Peyer's patch (tissue), 4 donors: ENCODE results near the gene EML1. TPM values are rescaled to one million over a fixed set of nuclear protein-coding genes. Genes with fewer than 3 reads are reported as not detected.

Experiments used
- DNase-seq, 3 donors: peaks; one replicate each; pipeline ENCODE4 v3.0.0-alpha.2; 2017 to 2019
- H3K27ac ChIP-seq, 4 donors: fragments of 200-600 bp; sonication (generic); one replicate each; pipeline ENCODE4 v1.5.1; 2016 to 2019
- H3K27me3 ChIP-seq, 2 donors: fragments of 200-600 bp; sonication (generic); one replicate each; pipeline ENCODE4 v1.5.1; 2019
- H3K36me3 ChIP-seq, 3 donors: fragments of 200-600 bp; sonication (generic); one replicate each; pipeline ENCODE4 v1.5.1; 2016 to 2019
- H3K4me1 ChIP-seq, 4 donors: fragments of 200-600 bp; sonication (generic); one replicate each; pipeline ENCODE4 v1.5.1; 2016 to 2019
- H3K4me3 ChIP-seq, 4 donors: fragments of 200-600 bp; sonication (generic); 1 replicate in 3 of 4; 2 replicates in 1 of 4; pipeline ENCODE4 v1.5.1; 2016 to 2019; ENCODE audit warnings: mild to moderate bottlenecking in 1 of 4
- H3K9me3 ChIP-seq, 4 donors: fragments of 200-600 bp; sonication (generic); one replicate each; pipeline ENCODE4 v1.5.1; 2016 to 2019; ENCODE audit warnings: mild to moderate bottlenecking in 1 of 4
- POLR2A ChIP-seq, 2 donors: fragments of 450-650 bp; IDR thresholded peaks; one replicate each; pipeline ENCODE4 v1.5.1; 2017; ENCODE audit warnings: antibody characterized with exemption in 2 of 2, mild to moderate bottlenecking in 2 of 2, moderate library complexity in 2 of 2
- total RNA-seq, 4 donors: library from RNA; depleted of rRNA; stranded (reverse); fragments of >200 nt; gene quantifications; one replicate each; pipeline ENCODE4 v1.1.0, GENCODE V29; 2016
- TF ChIP-seq, protein P1 (sequence below), 6 experiments: fragments of 450-650 bp in 4 of 6; fragments of 200-600 bp in 2 of 6; sonication (generic) in 1 of 6; IDR thresholded peaks; one replicate each; pipeline ENCODE4 v1.5.1; 2017 to 2019; ENCODE audit warnings: antibody characterized with exemption in 6 of 6, mild to moderate bottlenecking in 3 of 6, moderate library complexity in 1 of 6

The EML1 gene, protein sequence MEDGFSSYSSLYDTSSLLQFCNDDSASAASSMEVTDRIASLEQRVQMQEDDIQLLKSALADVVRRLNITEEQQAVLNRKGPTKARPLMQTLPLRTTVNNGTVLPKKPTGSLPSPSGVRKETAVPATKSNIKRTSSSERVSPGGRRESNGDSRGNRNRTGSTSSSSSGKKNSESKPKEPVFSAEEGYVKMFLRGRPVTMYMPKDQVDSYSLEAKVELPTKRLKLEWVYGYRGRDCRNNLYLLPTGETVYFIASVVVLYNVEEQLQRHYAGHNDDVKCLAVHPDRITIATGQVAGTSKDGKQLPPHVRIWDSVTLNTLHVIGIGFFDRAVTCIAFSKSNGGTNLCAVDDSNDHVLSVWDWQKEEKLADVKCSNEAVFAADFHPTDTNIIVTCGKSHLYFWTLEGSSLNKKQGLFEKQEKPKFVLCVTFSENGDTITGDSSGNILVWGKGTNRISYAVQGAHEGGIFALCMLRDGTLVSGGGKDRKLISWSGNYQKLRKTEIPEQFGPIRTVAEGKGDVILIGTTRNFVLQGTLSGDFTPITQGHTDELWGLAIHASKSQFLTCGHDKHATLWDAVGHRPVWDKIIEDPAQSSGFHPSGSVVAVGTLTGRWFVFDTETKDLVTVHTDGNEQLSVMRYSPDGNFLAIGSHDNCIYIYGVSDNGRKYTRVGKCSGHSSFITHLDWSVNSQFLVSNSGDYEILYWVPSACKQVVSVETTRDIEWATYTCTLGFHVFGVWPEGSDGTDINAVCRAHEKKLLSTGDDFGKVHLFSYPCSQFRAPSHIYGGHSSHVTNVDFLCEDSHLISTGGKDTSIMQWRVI
- 10 to 100 TPM; 12.3 to 32.2 (median 18.9) TPM for total RNA-seq

DNA sequence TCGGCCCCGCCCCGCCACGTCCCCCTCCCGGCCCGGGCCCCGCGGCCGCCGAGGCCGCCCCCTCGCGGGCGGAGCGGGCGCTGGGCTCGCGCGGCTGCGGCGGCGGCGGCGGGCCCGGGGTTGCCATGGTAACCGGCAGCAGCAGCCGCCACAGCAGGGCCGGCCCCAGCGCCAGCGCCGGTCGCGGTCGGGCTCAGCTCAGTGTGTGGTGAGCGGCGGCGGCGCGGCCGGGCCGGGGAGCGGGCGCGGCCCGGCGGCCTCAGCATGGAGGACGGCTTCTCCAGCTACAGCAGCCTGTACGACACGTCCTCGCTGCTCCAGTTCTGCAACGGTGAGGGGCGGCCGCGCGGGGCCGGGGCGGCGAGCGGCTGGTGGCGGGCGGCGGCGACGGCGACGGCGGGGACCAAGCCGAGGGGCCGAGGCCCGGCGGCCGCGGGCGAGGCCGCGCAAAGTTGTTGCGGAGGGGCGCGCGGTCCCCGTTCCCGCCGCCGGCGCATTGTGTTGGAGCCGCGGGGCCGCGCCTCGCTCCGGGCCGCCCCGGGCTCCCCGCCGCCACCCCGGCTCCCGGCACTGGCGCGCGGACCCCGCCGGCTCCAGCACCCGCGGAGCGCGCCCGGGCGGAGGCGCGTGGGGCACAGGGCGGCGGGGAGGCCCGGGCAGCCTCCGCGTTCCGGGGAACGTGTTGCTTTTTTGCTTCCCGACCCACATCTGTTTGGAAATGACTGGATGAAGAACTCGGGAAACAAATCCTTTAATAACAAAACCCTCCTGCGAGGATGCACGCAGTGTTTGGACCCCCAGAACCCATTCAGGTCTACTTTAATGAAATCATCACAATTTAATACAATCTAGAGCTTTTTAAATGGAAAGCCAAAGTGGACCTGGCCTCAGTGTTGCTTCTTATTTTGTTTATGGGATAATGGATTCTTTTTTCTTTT, at the start of gene EML1:
EML1 (plus strand) TSS at position 201 of the 938 bp plus-strand sequence; CDS start at position 265, 64 bp downstream.
- TF ChIP-seq POLR2A (IDR thresholded peaks at IDR 0.05): no peak
- TF ChIP-seq, protein P1, sequence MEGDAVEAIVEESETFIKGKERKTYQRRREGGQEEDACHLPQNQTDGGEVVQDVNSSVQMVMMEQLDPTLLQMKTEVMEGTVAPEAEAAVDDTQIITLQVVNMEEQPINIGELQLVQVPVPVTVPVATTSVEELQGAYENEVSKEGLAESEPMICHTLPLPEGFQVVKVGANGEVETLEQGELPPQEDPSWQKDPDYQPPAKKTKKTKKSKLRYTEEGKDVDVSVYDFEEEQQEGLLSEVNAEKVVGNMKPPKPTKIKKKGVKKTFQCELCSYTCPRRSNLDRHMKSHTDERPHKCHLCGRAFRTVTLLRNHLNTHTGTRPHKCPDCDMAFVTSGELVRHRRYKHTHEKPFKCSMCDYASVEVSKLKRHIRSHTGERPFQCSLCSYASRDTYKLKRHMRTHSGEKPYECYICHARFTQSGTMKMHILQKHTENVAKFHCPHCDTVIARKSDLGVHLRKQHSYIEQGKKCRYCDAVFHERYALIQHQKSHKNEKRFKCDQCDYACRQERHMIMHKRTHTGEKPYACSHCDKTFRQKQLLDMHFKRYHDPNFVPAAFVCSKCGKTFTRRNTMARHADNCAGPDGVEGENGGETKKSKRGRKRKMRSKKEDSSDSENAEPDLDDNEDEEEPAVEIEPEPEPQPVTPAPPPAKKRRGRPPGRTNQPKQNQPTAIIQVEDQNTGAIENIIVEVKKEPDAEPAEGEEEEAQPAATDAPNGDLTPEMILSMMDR (IDR thresholded peaks at IDR 0.05): peak in 2 of 6 experiments; percentile 4 to 15
- H3K4me3 ChIP-seq: peak within 1 kb of the TSS; percentile 29 to 71 (median 48)
- H3K9me3 ChIP-seq: no peaks in the 10 kb centered on the region
- H3K36me3 ChIP-seq: no peaks in the 10 kb centered on the region
- no peaks in the 10 kb centered on the region for H3K27me3 ChIP-seq
- H3K4me1 ChIP-seq: peaks cover 0 to 19% (median 0%) of the 10 kb centered on the region in 4 donors
- peak; percentile 48 to 83 (median 79) for DNase-seq
- H3K27ac ChIP-seq: peak within 1 kb of the TSS; percentile 48 to 85 (median 75)

DNA sequence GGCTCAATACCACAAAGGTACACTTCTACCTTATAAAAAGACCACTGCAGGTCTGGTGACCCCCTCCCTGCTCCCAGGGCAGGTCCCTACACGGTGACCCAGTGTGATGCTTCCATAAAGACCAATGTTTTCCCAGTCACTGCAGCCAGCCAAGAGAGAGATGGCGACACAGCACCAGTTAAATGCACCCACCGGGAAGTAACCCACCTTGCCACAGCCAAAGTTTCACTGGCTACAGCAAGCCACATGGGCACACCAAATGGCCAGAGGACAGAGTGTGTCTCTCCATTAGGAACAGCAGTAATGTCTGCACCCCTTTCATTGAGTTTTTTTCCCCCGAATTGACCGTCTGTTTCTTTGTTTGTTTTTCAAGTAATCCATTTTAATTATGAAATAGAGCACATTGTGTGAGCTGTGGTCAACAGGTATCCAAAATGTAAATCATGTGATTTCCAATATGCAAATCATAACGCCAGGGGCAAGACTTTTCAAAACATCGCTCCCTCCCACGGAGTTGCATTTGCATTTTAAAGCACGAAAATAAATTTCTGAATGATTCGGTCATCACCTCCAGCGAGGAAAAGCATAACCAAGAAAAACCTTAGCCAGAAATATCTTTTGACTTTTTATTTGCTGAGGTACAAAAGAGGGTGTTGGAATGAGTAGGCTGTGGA, 48.9 kb upstream of the EML1 start:
- Histone ChIP-seq H3K36me3 (no peaks in the 10 kb centered on the region), H3K9me3 (no peaks in the 10 kb centered on the region), H3K4me1 (peaks cover 0 to 25% (median 0%) of the 10 kb centered on the region in 4 donors), H3K4me3 (no peak overlapping the region), H3K27me3 (no peaks in the 10 kb centered on the region), H3K27ac (peak overlapping the region in 2 of 4 donors; percentile 26 to 82)
- no peak for DNase-seq
- TF ChIP-seq, protein P1 (IDR thresholded peaks at IDR 0.05): no peak
- TF ChIP-seq POLR2A (IDR thresholded peaks at IDR 0.05): no peak

DNA sequence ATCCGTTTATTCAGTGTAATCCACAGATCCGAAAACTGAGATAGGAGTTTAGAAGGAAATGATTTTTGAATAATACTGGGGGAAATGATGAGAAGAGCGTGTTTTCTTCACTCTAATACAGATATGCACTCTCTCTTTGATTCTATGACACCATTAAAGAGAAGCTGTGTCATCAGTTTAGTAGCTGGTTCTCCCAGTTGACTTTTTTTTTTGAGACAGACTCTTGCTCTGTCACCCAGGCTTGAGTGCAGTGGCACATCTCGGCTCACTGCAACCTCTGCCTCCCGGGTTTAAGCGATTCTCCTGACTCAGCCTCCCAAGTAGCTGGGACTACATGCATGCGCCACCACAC, 48.4 kb upstream of the EML1 start:
- DNase-seq: no peak
- H3K36me3 ChIP-seq: no peaks in the 10 kb centered on the region
- H3K27me3 ChIP-seq: no peaks in the 10 kb centered on the region
- H3K27ac ChIP-seq: peak overlapping the region in 2 of 4 donors; percentile 26 to 82
- no peak overlapping the region for H3K4me3 ChIP-seq
- H3K4me1 ChIP-seq: peaks cover 0 to 28% (median 0%) of the 10 kb centered on the region in 4 donors
- TF ChIP-seq, protein P1 (IDR thresholded peaks at IDR 0.05): no peak
- no peak for TF ChIP-seq POLR2A (IDR thresholded peaks at IDR 0.05)
- no peaks in the 10 kb centered on the region for H3K9me3 ChIP-seq

DNA sequence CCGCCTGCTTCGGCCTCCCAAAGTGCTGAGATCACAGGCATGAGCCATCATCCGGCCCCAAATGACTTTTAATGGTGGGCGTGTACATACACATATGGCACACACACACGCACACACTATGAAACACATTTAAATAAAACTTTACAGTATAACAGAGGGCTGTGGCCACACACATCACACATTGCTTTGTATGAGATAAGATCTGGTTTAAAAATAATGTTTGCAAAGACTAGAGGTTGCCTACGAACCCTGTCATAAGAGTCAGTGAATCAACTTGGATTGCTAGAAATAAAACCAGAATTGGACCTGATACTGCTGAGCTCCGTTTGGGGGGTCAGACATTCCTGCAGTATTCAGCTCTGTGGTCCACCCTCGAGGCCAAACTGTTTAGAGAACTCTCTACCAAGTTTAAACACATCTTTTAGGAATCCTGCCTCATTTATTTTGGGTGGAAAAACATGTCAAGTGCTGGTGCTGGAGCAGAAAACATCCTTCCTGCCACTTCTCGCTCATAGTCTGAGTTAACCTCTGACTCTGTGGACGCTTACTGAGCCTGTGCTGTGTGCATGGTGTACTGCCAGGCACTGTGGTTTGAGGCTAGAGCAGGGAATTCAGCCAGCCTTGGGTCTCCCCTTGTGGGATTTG, 47.8 kb upstream of the EML1 start:
- H3K27me3 ChIP-seq: no peaks in the 10 kb centered on the region
- TF ChIP-seq, protein P1 (IDR thresholded peaks at IDR 0.05): no peak
- TF ChIP-seq POLR2A (IDR thresholded peaks at IDR 0.05): no peak
- no peak for DNase-seq
- peak overlapping the region in 3 of 4 donors; percentile 42 to 82 (median 70) for H3K27ac ChIP-seq
- no peaks in the 10 kb centered on the region for H3K36me3 ChIP-seq
- H3K4me3 ChIP-seq: no peak overlapping the region
- peaks cover 0 to 29% (median 0%) of the 10 kb centered on the region in 4 donors for H3K4me1 ChIP-seq
- H3K9me3 ChIP-seq: no peaks in the 10 kb centered on the region
